ENCODE measurements around the gene CCDC24.

- TF ChIP-seq POLR2A (IDR thresholded peaks at IDR 0.05) (no peak), CTCF (IDR thresholded peaks at IDR 0.05 in 8 of 11, conservative IDR thresholded peaks at IDR 0.05 in 3 of 11) (no peak)
These were observed 2.0 kb downstream of the CCDC24 start for GRCh38 chr1:43993206-43993914.
